DND-41 (cell line): ENCODE measurements around the gene FBLN1.

Experiments
- EZH2 ChIP-seq: IDR thresholded peaks from 3 replicates; pipeline ENCODE4 v1.6.1; 2012; ENCODE audit warnings: borderline replicate concordance, low read depth, mild to moderate bottlenecking, moderate library complexity, low read length, inconsistent platforms; ENCODE audit not compliant: severe bottlenecking
- TF ChIP-seq, protein P1 (sequence below): IDR thresholded peaks from 2 replicates; pipeline ENCODE4 v1.5.1; 2012; ENCODE audit warnings: borderline replicate concordance, low read length, moderate library complexity, mild to moderate bottlenecking; ENCODE audit not compliant: poor library complexity, severe bottlenecking; ENCODE audit errors: extremely low read depth

GRCh38 chr22:45533703-45534102 lies 31.0 kb downstream of the FBLN1 start:
- TF ChIP-seq, protein P1, sequence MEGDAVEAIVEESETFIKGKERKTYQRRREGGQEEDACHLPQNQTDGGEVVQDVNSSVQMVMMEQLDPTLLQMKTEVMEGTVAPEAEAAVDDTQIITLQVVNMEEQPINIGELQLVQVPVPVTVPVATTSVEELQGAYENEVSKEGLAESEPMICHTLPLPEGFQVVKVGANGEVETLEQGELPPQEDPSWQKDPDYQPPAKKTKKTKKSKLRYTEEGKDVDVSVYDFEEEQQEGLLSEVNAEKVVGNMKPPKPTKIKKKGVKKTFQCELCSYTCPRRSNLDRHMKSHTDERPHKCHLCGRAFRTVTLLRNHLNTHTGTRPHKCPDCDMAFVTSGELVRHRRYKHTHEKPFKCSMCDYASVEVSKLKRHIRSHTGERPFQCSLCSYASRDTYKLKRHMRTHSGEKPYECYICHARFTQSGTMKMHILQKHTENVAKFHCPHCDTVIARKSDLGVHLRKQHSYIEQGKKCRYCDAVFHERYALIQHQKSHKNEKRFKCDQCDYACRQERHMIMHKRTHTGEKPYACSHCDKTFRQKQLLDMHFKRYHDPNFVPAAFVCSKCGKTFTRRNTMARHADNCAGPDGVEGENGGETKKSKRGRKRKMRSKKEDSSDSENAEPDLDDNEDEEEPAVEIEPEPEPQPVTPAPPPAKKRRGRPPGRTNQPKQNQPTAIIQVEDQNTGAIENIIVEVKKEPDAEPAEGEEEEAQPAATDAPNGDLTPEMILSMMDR, result no peak
- no peak for TF ChIP-seq EZH2
